ENCODE measurements around the gene AMDHD2.

Gene AMDHD2

DNA sequence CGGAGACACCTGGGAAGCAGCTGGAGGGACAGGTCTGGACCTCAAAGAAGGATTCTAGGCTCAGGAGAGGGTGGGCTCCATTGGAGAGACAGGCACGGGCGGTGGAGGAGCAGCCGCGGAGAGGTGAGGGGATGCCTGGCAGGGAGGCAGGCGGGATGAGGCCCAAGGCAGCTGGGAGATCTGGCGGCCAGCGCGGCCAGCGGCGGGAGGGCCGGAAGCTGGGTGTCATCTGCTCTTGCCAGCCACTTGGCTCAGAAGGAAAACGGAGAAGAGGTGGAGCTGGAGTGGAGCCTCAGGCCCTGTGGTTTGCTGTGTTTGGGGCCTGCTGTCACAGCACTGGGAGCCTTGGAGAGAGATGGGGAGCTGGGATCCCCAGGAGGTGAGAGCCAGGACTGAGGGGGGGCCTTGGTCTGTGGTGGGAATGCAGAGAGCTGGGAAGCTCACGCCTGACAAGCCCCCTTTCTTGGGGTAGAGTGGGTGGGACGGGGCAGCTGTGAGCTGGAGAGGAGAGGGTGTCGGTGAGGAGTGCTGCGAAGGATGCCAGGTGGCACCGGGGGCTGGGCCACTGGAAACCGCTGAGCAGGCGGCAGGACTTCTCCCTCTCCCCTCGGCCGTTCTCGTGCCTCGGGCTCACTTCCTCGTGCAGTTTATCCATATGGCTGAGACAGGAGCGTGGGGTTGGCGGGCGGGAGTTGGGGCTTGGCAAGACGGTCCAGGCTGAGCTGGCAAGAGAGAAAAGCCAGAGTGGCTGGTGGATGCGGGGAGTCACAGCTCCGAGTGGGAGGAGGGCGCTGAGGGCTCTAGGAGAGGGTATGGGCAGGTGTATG lies 37.2 kb upstream of the AMDHD2 start:
- DNase-seq (ENCODE audit: low read depth in 3 of 3) = no peak

DNA sequence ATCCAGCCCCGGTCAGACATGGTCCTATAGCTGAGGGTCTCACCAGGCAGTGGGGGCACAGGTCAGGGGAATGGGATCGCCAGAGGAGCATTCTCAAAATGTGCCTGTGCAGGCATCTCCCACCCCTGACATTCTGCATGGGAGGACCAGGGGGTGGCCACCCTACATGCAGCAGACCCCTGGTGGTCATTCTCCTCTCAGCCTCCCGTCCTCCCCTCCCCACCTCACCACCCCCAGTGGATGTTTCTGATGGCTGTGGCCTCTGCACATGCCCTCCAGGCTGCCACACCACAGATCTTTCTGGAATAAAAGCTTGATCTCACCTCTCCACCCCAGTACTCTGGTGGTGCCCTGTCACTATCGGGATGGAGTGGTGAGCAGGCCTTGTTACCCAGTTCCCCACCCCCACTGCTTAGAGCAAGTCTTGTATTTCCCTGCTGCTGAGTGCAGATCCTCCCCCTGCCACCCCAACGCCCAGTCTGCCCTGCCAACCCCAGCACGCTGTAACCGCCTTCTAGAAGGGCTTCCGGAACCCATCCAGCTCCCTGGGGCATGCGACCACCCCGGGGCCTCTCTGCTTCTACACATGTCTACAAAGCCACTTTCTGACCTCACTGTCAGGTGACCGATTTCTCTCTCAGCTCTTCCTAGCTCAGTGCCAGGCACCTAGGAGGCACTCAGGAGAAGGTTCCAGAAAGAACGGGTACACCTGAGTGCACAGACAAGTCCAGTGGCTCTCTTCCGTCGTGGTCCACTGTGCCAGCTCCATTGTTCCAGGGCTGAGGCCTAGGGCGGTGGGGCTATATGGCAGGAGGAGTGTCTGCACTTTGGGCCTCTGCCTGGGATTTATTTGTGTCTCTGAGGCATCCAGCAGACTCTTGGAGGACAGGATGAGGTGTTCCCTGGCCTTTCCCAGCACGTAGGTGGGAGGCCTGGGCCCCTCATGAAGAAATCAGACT lies 36.0 kb upstream of the AMDHD2 start:
- DNase-seq (ENCODE audit: low read depth in 3 of 3) = no peak

DNA sequence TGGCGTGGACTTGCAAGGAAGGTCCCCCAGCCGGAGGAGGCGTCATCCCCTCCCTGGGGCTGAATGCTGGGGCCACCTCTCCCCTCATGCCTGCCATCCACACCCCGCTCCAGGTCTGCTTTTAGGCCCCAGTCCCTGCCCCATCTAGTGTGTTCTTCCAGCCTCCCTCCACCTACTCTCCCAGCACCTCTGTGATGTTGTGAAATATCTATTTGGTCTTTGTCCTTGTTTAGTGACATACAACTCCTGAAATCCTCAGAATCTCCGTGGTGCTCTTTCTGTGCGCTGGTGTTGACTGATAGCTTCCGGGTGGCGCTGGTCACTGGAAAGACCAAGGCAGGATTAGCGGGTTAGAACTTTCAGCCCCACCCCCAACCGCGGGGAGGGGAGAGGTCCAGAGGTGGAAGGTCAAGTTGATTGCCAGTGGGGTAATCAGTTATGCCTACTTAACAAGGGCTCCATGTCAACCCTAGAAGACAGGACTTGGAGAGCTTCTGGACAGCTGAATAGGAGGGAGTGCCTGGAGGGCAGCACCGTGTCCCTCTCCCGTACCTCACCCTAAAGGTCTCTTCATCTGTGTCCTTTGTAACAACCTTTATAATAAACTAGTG lies 35.2 kb upstream of the AMDHD2 start:
- no peak for DNase-seq (ENCODE audit: low read depth in 3 of 3)

DNA sequence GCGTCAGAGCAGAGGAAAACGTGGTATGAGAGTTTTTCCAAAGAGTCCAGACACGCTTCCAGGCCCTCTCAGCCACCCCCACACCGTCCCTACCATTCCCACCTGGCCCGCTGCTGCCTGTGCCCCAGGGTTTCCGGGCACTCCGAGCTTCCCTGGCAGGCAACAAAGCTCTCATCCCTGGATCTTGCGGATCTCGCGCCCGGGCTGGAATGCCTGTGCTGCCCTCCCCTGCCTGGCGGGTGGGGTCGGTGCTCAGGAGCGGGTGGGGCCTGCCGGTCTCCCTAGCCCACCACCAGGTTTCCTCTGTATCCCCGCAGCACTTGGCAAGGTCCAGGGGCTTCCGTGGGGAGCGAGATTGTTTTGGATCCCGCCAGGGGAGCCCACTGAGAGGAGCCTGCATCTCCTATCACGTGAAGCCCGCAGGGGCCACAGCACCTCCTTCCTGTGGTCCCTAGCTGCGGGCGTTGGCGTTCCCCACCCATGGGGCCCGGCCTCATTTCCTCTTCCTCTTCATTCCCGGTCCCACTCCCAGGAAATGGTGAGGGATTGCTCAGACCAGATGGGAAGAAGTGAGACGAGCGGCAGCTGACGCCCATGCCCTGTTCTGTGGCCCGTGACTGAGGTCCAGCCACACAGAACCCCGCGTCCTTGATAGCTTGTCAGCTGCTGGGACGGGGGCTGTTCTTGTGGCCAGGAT lies 34.2 kb upstream of the AMDHD2 start:
- no peak for DNase-seq (ENCODE audit: low read depth in 3 of 3)

DNA sequence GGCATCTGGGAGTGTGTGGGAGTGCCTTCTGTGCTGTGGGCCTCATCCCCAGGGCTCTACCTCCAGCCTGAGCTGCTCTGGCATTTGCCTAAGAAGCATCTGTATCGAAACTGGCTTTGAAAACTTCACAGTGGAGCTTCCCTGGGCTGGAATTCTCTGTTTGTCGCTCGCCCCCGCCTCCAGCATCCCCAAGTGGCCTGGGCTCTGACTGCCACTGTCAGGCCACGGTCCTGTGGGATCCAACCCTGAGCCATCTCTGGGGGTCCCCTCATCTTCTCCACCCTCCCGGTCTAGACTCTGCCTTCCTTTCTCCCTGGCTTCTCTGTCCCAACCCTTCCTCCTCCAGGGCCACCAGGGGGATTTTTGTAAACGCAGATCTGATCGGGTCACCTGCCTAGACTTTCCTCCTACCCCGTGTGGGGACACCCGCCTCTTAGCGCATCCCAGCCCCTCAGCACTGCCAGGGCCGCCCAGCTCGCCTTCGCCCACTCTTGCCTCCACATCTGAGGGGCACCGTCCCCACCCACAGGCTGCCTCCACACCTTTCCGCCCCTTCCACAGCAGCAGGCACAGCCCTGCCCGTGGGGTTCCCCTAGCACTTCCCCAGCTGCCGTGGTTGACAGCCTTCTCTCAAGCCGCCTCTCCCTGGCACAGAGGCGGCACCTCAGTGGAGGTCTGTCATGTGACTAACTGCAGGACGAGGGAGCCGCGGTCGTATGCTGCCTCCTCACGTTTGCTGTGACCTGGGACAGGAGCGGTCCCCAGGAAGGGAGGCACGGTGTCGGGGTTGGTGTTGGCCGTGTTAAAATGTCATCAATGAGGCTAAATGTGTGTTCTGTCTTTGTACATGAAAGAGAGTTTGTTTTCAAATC lies 33.3 kb upstream of the AMDHD2 start:
- peak; percentile 54 to 67 (median 57) for DNase-seq (ENCODE audit: low read depth in 3 of 3)

DNA sequence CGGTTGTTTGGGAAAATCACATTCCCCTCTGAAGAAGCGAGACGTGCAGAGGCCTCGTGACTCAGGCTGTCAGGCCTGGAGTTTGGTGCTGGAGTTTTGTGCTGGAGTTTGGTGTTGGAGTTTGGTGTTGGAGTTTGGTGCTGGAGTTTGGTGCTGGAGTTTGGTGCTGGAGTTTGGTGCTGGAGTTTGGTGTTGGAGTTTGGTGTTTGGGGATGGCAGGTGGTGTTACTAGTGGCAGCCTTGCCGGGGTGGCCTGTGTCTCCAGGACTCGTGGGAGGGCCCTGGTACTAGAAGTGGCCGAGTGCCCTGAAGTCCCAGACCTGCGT lies 32.7 kb upstream of the AMDHD2 start:
- DNase-seq (ENCODE audit: low read depth in 3 of 3) = no peak

DNA sequence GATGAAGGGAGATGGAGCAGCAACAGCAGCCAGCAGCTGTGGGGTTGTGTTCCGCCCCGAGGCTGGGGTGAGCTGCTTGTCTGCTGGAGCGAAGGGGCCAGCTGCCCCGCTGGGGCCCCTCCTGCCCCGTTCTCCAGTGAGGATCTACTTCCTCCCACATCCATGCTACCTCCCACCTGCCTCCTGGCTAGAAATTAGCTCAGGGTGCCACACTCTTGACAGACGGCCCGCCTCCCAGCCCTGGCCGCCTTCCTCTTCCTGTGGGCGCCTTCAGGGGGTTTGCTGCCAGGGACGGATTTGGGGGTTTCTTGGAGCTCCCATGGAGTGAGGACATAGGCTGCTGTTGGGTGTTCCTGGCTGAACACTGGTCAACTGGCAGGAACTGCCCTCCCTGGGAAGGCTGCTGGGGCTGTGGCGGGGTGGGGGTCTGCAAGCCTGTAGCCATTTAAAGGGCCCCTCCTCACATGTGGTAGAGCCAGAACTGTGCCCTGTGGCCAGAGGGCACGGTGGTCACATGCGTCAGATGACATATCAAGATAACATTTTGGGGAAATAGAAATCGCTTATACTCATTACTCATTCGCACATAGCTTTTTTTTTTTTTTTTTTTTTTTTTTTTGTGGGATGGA lies 32.2 kb upstream of the AMDHD2 start:
- DNase-seq (ENCODE audit: low read depth in 3 of 3) = no peak

DNA sequence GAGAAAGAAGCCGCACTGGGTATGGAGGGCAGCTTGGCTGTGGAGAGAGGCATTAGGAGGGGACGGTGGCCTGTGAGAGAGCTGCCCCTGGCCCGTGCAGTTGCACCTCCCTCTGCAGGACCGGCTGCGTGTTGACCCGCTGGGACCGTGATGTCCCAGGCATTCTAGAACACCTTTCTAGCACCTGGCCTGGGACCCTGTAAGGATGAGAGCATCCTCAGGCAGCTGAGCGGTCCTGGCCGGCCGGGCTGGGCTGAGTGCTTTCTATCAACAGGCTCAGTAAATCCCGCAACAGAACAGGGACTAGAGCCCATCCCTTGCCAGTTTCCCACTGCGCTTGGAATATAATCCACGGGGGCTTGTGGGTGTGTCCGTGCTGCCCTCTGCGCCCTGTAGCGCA lies 30.6 kb upstream of the AMDHD2 start:
- no peak for DNase-seq (ENCODE audit: low read depth in 3 of 3)

DNA sequence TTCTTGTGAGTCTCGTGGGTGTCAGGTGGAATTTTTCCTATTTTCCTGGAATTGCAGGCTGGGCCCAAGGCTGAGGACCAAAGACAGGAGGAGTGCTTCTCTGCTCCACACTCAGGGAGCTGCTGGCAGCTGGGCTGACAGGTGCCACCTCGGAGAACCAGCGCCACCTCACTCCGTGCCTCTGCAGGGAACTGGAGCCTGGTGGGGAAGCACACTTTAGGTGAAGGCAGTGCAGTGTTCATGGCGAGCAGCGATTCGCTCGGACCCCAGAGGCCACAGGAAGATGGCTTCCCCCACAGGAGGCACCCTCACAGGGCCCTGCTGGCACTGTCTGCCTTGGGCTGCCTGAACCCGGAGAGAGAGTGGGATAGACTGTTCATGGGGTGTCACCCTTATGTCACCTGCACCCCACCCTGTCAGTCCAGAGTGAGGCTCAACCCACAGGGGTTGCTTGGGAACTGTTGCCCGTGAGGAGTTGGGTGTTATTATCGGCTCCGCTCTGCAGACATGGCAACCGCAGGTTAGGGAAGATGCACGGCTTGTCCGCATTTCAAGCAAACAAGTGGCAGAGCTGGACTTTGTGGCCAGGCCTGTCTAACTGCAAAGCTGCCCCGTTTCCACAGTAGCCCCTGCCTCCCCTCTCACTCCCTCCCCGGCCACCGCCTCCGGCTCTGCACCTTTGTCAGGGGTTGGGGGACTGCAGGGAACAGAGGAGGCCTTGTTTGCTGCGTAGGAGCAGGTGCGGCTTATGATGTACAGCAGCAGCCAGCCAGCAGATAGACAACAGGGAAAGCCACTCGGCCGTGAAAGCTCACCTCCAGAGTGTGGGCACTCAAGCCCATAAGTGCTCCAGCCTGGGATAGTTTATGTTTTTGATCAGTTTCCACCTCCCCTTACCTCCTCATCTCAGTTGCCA lies 29.7 kb upstream of the AMDHD2 start:
- no peak for DNase-seq (ENCODE audit: low read depth in 3 of 3)

DNA sequence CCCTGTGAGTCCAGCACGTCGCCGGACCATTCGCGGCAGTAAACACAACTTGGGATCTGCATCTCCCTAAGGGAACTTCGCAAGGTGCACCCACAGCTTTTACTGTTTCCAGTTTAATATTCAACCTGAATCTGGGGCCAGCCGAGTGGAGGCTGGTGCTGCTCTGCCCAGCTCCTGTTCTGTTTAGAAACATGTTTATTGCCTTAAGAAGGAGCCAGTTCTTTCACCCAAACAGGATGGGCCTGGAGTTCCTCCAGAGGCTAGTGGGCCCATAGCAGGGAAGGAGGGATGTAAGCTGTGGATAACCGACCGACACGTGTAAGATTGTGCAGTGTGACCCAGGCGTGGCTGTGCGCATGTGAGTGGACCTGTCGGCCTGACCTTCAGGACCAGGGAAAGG lies 27.9 kb upstream of the AMDHD2 start:
- DNase-seq (ENCODE audit: low read depth in 3 of 3) = no peak

DNA sequence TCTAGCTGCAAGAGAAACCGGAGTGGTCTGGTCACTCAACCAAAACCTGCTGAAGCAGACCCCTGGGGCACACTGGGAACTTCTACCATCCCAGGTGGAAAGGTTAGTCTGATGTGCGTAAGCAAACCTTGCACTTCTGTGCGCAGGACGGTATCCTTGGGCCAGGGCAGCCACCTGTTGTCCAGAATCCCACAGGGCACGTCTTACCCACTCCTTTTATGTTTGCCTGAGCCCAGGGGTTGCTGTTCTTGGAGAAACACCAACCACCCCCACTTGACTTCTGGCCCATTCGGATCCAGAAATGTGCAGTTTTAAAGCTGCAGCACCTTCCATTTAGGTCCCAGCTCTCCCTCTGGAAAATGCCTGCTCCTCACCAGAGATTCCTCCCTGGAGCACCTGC lies 26.6 kb upstream of the AMDHD2 start:
- no peak for DNase-seq (ENCODE audit: low read depth in 3 of 3)

DNA sequence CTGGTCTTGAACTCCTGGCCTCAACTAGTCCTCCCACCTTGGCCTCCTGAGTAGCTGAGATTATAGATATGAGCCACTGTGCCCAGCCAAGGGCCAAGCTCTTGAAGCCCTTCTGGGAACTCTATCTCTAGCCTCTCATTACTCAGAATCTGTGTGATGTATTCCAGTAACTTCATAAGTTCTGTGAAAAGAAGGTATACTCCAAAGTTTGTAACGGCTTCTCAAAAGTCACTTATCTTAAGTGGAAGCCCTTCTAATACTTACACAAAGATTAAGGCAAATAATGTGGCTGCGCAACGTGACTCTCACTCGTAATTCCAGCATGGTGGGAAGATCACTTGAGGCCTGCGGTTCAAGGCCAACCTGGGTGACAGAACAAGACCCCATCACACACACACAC lies 25.6 kb upstream of the AMDHD2 start:
- DNase-seq (ENCODE audit: low read depth in 3 of 3) = no peak

DNA sequence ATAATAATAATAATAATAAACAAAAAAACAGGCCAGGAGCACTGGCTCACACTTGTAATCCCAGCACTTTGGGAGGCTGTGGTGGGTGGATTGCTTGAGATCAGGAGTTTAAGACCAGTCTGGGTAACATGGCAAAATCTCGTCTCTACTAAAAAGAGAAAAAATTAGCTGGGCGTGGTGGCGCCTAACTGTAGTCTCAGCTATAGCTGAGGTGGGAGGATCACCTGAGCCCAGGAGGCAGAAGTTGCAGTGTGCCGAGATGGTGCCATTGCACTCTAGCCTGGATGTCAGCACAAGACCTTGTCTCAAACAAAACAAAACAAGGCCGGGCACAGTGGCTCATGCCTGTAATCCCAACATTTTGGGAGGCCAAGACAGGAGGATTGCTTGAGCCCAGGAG lies 25.1 kb upstream of the AMDHD2 start:
- no peak for DNase-seq (ENCODE audit: low read depth in 3 of 3)

DNA sequence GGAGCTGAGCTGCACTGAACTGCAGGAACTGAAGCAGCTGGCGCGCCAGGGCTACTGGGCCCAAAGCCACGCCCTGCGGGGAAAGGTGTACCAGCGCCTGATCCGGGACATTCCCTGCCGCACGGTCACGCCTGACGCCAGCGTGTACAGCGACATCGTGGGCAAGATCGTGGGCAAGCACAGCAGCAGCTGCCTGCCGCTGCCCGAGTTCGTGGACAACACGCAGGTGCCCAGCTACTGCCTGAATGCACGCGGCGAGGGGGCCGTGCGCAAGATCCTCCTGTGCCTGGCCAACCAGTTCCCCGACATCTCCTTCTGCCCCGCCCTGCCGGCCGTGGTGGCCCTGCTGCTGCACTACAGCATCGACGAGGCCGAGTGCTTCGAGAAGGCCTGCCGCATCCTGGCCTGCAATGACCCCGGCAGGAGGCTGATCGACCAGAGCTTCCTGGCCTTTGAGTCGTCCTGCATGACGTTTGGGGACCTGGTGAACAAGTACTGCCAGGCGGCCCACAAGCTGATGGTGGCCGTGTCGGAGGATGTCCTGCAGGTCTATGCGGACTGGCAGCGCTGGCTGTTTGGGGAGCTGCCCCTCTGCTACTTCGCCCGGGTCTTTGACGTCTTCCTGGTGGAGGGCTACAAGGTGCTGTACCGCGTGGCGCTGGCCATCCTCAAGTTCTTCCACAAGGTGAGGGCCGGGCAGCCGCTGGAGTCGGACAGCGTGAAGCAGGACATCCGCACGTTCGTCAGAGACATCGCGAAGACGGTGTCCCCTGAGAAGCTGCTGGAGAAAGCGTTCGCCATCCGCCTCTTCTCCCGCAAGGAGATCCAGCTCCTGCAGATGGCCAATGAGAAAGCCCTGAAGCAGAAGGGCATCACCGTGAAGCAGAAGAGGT lies 23.7 kb upstream of the AMDHD2 start:
- DNase-seq (ENCODE audit: low read depth in 3 of 3) = no peak

DNA sequence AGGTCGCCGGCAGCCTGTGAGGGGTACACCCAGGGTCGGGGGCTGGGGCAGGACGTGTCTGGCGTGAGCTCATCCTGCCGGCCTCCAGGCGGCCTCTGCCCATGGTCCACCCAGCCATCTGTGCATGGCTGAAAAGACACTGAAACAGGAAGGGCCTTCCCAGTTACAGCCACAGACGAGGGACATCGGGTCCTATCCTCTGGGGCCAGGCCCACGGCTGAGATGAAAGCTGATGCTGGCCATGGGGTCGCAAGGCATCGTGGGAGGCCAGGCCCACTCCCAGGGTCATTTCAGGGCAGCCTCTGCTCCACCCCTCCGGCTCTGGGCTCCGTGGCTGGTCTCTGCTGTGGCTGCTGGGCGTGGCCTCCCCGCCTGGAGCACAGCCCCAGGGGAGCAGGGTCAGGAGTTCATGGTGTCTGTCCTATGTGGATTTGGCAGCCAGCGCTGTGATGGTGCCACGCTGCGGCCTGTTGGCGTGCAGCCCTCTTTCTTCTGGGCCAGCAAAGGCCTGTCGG lies 23.0 kb upstream of the AMDHD2 start:
- DNase-seq (ENCODE audit: low read depth in 3 of 3) = no peak

DNA sequence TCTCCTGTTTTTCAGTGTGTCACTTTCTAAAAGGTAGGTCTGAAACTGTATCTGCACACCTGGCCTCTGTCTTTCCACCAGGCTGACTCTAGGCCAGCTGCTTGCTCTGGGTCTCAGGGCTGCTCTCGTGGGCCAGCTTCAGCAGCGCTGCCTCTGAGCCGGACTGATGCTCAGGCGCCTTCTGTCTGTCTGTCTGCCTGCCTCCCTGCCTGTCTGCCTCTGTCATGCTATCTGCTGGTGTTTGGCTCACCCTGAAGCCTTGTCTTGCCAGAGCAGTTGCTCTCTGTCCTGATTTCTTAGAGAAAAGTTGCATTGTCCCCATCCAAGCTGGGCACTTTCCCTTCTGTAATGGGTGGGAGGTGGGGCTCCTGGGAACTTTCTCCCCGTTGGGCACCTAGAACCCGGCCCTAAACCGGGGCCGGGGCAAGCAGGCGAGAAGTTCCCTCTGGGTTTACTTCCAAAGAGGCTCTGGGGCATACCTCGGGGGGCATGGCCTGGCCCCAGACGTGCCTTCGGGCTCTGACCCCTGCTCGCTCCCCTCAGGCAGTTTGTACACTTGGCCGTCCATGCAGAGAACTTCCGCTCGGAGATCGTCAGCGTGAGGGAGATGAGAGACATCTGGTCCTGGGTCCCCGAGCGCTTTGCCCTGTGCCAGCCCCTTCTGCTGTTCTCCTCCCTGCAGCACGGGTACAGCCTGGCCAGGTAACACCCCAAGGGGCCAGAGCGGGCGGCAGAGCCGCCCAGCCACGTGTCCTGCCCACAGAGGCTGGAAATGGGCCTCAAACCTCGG lies 22.3 kb upstream of the AMDHD2 start:
- no peak for DNase-seq (ENCODE audit: low read depth in 3 of 3)

DNA sequence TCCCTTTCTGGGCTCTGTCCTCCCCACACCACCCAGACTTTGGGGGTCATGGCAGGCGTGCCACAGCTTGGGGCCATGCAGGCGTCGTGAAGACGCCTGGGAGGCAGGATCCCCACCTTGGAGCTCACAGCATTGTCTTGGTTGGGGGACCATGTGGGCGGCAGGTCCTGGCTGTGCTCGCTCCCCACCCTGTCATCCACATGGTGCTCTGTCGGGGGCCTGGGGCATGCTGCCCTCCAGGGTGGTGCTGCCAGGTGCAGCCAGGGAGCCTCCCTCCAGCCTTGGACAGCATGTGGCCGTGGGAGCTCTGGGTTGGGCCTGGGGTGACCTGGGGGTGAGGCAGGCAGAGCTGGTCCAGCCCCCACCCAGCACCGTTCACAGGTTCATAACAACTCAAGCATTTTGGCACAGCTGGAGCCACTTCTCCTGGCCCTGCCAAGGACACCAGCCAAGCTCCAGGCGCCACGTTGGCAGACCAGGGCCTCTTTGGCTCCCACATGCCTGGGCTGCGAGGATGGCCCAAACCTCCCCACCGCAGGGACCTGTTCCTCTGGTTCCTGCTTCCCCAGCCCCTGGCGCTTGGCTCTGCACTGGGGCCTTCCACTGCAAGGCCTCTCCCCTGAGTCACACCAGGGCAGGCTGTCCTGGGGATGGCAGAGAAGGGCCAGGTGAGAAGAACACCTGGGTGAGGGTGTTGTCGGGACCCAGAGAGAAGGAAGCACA lies 21.5 kb upstream of the AMDHD2 start:
- DNase-seq (ENCODE audit: low read depth in 3 of 3) = no peak

Measured in stimulated activated CD4-positive, alpha-beta T cell treated with anti-CD3 and anti-CD28 coated beads, TNF-alpha, amount 100 ng/mL, for 24 hours (primary cell).